Measurements from ENCODE around the gene SLC29A3. TPM values are rescaled to one million over a fixed set of nuclear protein-coding genes. Genes with fewer than 3 reads are reported as not detected.

Gene SLC29A3
- total RNA-seq, 1 donor from 2014 or later: 2.5 TPM

DNA sequence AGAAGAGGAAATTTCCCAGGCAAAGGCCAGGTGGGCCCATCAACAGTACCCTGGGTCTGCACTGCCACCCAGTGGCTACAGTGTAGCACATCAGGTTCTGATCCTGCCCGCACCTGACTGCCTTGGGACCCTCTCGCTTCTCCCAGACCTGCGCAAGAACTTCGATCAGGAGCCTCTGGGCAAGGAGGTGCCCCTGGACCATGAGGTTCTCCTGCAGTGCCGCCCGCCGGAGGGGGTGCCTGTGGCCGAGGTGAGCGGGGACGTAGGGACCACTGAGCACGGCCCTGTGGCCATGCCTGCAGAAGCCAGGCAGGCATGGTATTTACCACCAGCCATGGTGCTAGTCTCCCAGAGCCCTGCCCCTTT lies 33.9 kb upstream of the SLC29A3 start:
- H3K4me1 ChIP-seq: no peaks in the 10 kb centered on the region
- no peaks in the 10 kb centered on the region for H3K27me3 ChIP-seq
- no peak overlapping the region for H3K4me3 Mint-ChIP-seq
- H3K36me3 ChIP-seq: no peaks in the 10 kb centered on the region
- no peak overlapping the region for H2AFZ ChIP-seq (replicated peaks)
- H4K20me1 ChIP-seq (ENCODE audit: low read depth): no peaks in the 10 kb centered on the region
- TF ChIP-seq EZH2 (IDR thresholded peaks at IDR 0.05) (no peak), EZH2phosphoT487 (IDR thresholded peaks at IDR 0.05) (no peak)
- TF ChIP-seq, protein P1, sequence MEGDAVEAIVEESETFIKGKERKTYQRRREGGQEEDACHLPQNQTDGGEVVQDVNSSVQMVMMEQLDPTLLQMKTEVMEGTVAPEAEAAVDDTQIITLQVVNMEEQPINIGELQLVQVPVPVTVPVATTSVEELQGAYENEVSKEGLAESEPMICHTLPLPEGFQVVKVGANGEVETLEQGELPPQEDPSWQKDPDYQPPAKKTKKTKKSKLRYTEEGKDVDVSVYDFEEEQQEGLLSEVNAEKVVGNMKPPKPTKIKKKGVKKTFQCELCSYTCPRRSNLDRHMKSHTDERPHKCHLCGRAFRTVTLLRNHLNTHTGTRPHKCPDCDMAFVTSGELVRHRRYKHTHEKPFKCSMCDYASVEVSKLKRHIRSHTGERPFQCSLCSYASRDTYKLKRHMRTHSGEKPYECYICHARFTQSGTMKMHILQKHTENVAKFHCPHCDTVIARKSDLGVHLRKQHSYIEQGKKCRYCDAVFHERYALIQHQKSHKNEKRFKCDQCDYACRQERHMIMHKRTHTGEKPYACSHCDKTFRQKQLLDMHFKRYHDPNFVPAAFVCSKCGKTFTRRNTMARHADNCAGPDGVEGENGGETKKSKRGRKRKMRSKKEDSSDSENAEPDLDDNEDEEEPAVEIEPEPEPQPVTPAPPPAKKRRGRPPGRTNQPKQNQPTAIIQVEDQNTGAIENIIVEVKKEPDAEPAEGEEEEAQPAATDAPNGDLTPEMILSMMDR (IDR thresholded peaks at IDR 0.05): peak; percentile 78
- no peak overlapping the region for H3K27ac ChIP-seq
- H3K36me3 Mint-ChIP-seq: no peaks in the 10 kb centered on the region
- DNase-seq (ENCODE audit: low spot score): peak; percentile 86
- H3K79me2 ChIP-seq (ENCODE audit: low read depth): no peaks in the 10 kb centered on the region
- no peaks in the 10 kb centered on the region for H3F3A ChIP-seq (ENCODE audit: low read depth)
- peaks cover 7% of the 10 kb centered on the region for H3K4me1 Mint-ChIP-seq
- no peak overlapping the region for H3K27ac Mint-ChIP-seq
- no peaks in the 10 kb centered on the region for H3K9me3 Mint-ChIP-seq
- H3K4me2 ChIP-seq: no peak overlapping the region
- H3K9me3 ChIP-seq (ENCODE audit: low read depth): no peaks in the 10 kb centered on the region
- H3K27me3 Mint-ChIP-seq (ENCODE audit: insufficient read depth, low read depth): peaks cover 5% of the 10 kb centered on the region
- H3K4me3 ChIP-seq: no peak overlapping the region
- H3K9ac ChIP-seq: no peak overlapping the region

DNA sequence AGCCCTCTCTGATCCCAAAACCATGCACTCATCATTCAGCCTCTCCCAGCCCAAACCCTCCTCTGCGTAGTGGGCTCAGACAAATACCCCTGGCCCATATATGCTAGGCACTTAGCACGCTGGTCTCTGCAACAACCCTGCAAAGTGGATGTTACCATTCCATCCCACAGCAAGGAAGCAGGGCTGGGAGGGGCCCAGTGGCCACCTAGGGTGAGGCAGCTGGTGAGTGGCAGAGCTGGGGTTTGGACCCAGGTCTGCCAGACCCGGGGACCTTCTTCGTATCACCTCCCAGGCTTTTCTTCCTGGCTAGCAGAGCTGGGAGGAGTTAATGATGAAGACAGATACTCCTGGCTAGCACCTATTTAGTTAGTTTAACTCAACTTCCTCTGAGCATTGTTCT lies 33.1 kb upstream of the SLC29A3 start:
- H3K9me3 ChIP-seq (ENCODE audit: low read depth): no peaks in the 10 kb centered on the region
- TF ChIP-seq EZH2 (IDR thresholded peaks at IDR 0.05) (no peak), EZH2phosphoT487 (IDR thresholded peaks at IDR 0.05) (no peak)
- TF ChIP-seq, protein P1 (IDR thresholded peaks at IDR 0.05): no peak
- no peaks in the 10 kb centered on the region for H3K79me2 ChIP-seq (ENCODE audit: low read depth)
- no peak overlapping the region for H3K9ac ChIP-seq
- no peaks in the 10 kb centered on the region for H3F3A ChIP-seq (ENCODE audit: low read depth)
- no peaks in the 10 kb centered on the region for H3K36me3 ChIP-seq
- no peak overlapping the region for H3K4me3 ChIP-seq
- H3K4me1 ChIP-seq: no peaks in the 10 kb centered on the region
- H3K4me2 ChIP-seq: no peak overlapping the region
- H3K27ac ChIP-seq: no peak overlapping the region
- H3K4me3 Mint-ChIP-seq: no peak overlapping the region
- H3K27ac Mint-ChIP-seq: peak overlapping the region; percentile 39
- DNase-seq (ENCODE audit: low spot score): no peak
- H2AFZ ChIP-seq (replicated peaks): no peak overlapping the region
- H3K4me1 Mint-ChIP-seq: peaks cover 5% of the 10 kb centered on the region
- no peaks in the 10 kb centered on the region for H4K20me1 ChIP-seq (ENCODE audit: low read depth)
- H3K27me3 Mint-ChIP-seq (ENCODE audit: insufficient read depth, low read depth): peaks cover 3% of the 10 kb centered on the region
- no peaks in the 10 kb centered on the region for H3K9me3 Mint-ChIP-seq
- H3K36me3 Mint-ChIP-seq: no peaks in the 10 kb centered on the region
- no peaks in the 10 kb centered on the region for H3K27me3 ChIP-seq

DNA sequence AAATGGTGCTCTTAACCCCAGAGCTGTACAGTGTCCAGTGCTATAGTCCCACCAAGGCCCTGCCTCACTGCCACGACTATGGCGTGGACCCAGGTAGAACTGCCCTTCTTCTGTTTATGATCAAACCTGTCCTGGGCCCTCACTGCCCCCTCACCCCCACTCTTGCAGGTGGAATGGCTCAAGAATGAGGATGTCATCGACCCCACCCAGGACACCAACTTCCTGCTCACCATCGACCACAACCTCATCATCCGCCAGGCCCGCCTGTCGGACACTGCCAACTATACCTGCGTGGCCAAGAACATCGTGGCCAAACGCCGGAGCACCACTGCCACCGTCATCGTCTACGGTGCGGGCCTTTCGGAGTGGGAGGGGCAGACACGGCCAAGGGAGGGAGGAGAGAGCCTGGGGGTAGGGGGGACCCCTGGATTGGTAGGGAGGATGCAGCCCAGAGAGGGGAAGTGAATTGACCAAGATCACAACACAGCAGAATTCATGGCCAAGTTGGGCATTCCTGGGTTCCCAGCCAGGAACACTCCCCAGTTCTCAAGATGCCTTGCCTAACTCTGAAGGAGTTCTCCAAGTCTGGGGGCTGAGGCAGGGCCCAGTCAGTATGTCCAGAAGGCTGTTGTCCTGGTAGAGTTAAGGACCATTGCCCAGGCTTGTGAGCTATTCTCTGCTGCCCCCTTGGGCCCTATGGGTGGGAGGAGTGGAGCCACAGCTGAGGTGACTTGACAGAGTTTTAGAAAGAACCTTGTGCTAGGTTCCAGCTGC lies 32.4 kb upstream of the SLC29A3 start:
- Mint-ChIP-seq H3K4me1 (peaks cover 5% of the 10 kb centered on the region), H3K4me3 (peak overlapping the region; percentile 27), H3K9me3 (no peaks in the 10 kb centered on the region), H3K36me3 (no peaks in the 10 kb centered on the region), H3K27me3 (ENCODE audit: insufficient read depth, low read depth) (peaks cover 3% of the 10 kb centered on the region), H3K27ac (no peak overlapping the region)
- Histone ChIP-seq H3K4me3 (no peak overlapping the region), H4K20me1 (ENCODE audit: low read depth) (no peaks in the 10 kb centered on the region), H3K79me2 (ENCODE audit: low read depth) (no peaks in the 10 kb centered on the region), H3K9ac (no peak overlapping the region), H3K27ac (no peak overlapping the region), H2AFZ (replicated peaks) (no peak overlapping the region), H3K4me2 (no peak overlapping the region), H3K27me3 (no peaks in the 10 kb centered on the region), H3K9me3 (ENCODE audit: low read depth) (no peaks in the 10 kb centered on the region), H3K4me1 (no peaks in the 10 kb centered on the region), H3K36me3 (no peaks in the 10 kb centered on the region), H3F3A (ENCODE audit: low read depth) (no peaks in the 10 kb centered on the region)
- TF ChIP-seq, protein P1 (IDR thresholded peaks at IDR 0.05): no peak
- TF ChIP-seq EZH2 (IDR thresholded peaks at IDR 0.05): no peak
- TF ChIP-seq EZH2phosphoT487 (IDR thresholded peaks at IDR 0.05): no peak
- DNase-seq (ENCODE audit: low spot score): no peak

Measured in neural progenitor cell (in vitro differentiated cells).